HG03139 (cell line): ENCODE results near the gene TFB2M.
A peak's percentile ranks its signal among the peaks of the same experiment; 100 is the strongest.
"Not testable (repeated sequence)": the region's sequence is repeated elsewhere in the genome, so short reads cannot be mapped to it uniquely, and the experiment has no call there.

Experiments
- ATAC-seq: cut with Tn5 transposase; IDR thresholded peaks from one replicate; pipeline ENCODE4 v1.9.1; 2021; ENCODE audit not compliant: unreplicated experiment

TFB2M gene

GRCh38 chr1:246566128-246566812 lies at the start of gene TFB2M, which contains the start of gene CNST:
Gene TFB2M, minus strand, starts transcription at chr1:246566261. Its CDS starts 123 bp downstream, at chr1:246566138.
Gene CNST, plus strand, starts transcription at chr1:246566456. Its CDS starts 25,107 bp downstream, at chr1:246591563.
- ATAC-seq: peak; percentile 94

- ATAC-seq: no peak
These were observed 47.2 kb upstream of the TFB2M start for GRCh38 chr1:246613096-246613758.

- ATAC-seq: no peak
These were observed 43.6 kb upstream of the TFB2M start for GRCh38 chr1:246609632-246610031.

GRCh38 chr1:246608616-246609376 lies 42.7 kb upstream of the TFB2M start:
- ATAC-seq: no peak

- ATAC-seq: no peak
These were observed 41.4 kb upstream of the TFB2M start for GRCh38 chr1:246607462-246607861.

- not testable (repeated sequence) for ATAC-seq
These were observed 39.2 kb upstream of the TFB2M start for GRCh38 chr1:246605231-246605630.

- ATAC-seq: no peak
These were observed 36.1 kb upstream of the TFB2M start for GRCh38 chr1:246602194-246602593.

GRCh38 chr1:246600579-246600978 lies 34.5 kb upstream of the TFB2M start:
- no peak for ATAC-seq

GRCh38 chr1:246599315-246599714 lies 33.3 kb upstream of the TFB2M start:
- no peak for ATAC-seq

- no peak for ATAC-seq
These were observed 31.9 kb upstream of the TFB2M start for GRCh38 chr1:246597971-246598370.

GRCh38 chr1:246597340-246597739 lies 31.3 kb upstream of the TFB2M start:
- ATAC-seq: no peak

- no peak for ATAC-seq
These were observed 29.1 kb upstream of the TFB2M start for GRCh38 chr1:246595146-246595545.

GRCh38 chr1:246592695-246593094 lies 26.6 kb upstream of the TFB2M start:
- no peak for ATAC-seq

GRCh38 chr1:246591958-246592357 lies 25.9 kb upstream of the TFB2M start:
- ATAC-seq: no peak

- ATAC-seq: peak; percentile 90
These were observed 25.4 kb upstream of the TFB2M start for GRCh38 chr1:246591504-246591903.

GRCh38 chr1:246591047-246591446 lies 25.0 kb upstream of the TFB2M start:
- ATAC-seq: peak; percentile 20

- not testable (repeated sequence) for ATAC-seq
These were observed 23.9 kb upstream of the TFB2M start for GRCh38 chr1:246589919-246590318.

GRCh38 chr1:246588159-246588721 lies 22.2 kb upstream of the TFB2M start:
- no peak for ATAC-seq

GRCh38 chr1:246587606-246588005 lies 21.5 kb upstream of the TFB2M start:
- no peak for ATAC-seq

- ATAC-seq: no peak
These were observed 21.0 kb upstream of the TFB2M start for GRCh38 chr1:246587032-246587431.

- no peak for ATAC-seq
These were observed 17.6 kb upstream of the TFB2M start for GRCh38 chr1:246583448-246584185.
